HCT116 (cell line): Measurements from ENCODE around the gene KPNA4. TPM values are rescaled to one million over a fixed set of nuclear protein-coding genes. Genes with fewer than 3 reads are reported as not detected.
A peak's percentile ranks its signal among the peaks of the same experiment; 100 is the strongest.

Experiments used
- ATAC-seq: fragments of 200-7000 bp; cut with Tn5 transposase; 2 replicates; pipeline ENCODE4 v1.9.1; 2020; ENCODE audit warnings: mild to moderate bottlenecking, moderate library complexity
- BruUV-seq: library from RNA; stranded (reverse); fragments of 400-500 nt; replicated peaks from 2 replicates; lab custom pipeline; 2021; lab: Mats Ljungman, UMichigan
- CTCF ChIA-PET: fragments of 300-600 bp; sonication (Branson Sonifier 250); formaldehyde crosslinking; loops from one replicate; lab custom pipeline; 2021; ENCODE audit warnings: antibody characterized with exemption; lab: Charles Lee
- POLR2A ChIA-PET: fragments of 300-600, 350-600 bp; sonication (Branson Sonifier 250); formaldehyde crosslinking; loops from one replicate; lab custom pipeline; 2021; ENCODE audit warnings: antibody characterized with exemption; lab: Charles Lee
- RAD21 ChIA-PET, 2 experiments: fragments of 300-600 bp; sonication (Branson Sonifier 250); formaldehyde crosslinking; loops; one replicate each; lab custom pipeline; 2023; ENCODE audit warnings: low total read pairs in 2 of 2; ENCODE audit not compliant: uncharacterized antibody in 2 of 2, unreplicated experiment in 2 of 2, low non-redundant PET in 1 of 2; lab: Charles Lee
- DNase-seq: peaks from one replicate; pipeline ENCODE4 v3.0.0-alpha.2; 2010; ENCODE audit warnings: low read depth, low spot score
- H2AFZ ChIP-seq: fragments of 200-600 bp; shearing (Covaris generic), sonication (generic); 2 replicates; pipeline ENCODE4 v1.6.1; 2017; ENCODE audit warnings: low read depth, mixed run types, mixed read lengths, antibody characterized with exemption, low read length; ENCODE audit not compliant: poor library complexity, severe bottlenecking
- H3K27ac ChIP-seq: 2 replicates; pipeline ENCODE4 v1.5.1; 2012; ENCODE audit warnings: low read depth, low read length
- H3K27me3 ChIP-seq: fragments of 200-600 bp; sonication (generic); 2 replicates; pipeline ENCODE4 v1.6.1; 2016; ENCODE audit warnings: mixed run types, low read length, mixed read lengths; ENCODE audit not compliant: insufficient read depth
- H3K36me3 ChIP-seq, 2 experiments: fragments of 200-500 bp in 1 of 2; fragments of 200-600 bp in 1 of 2; sonication (Bioruptor generic) in 1 of 2; sonication (generic) in 1 of 2; 2 replicates each; pipeline versions ENCODE4 v1.5.1 to v1.6.1; 2014 to 2016; ENCODE audit warnings: low read length in 2 of 2, inconsistent platforms in 1 of 2, mixed read lengths in 1 of 2, mixed run types in 1 of 2; ENCODE audit not compliant: insufficient read depth in 2 of 2, control insufficient read depth in 1 of 2
- H3K4me1 ChIP-seq, 2 experiments: fragments of 200-600 bp in 1 of 2; sonication (generic) in 1 of 2; 2 replicates each; pipeline versions ENCODE4 v1.5.1 to v1.6.1; 2012 to 2017; ENCODE audit warnings: low read length in 2 of 2, inconsistent platforms in 1 of 2, mild to moderate bottlenecking in 1 of 2, mixed read lengths in 1 of 2, mixed run types in 1 of 2, moderate library complexity in 1 of 2; ENCODE audit not compliant: insufficient read depth in 2 of 2, control insufficient read depth in 1 of 2
- H3K4me2 ChIP-seq: fragments of 200-600 bp; sonication (generic); 2 replicates; pipeline ENCODE4 v1.6.1; 2017; ENCODE audit warnings: mixed run types, low read length, mixed read lengths
- H3K4me3 ChIP-seq, 2 experiments: fragments of 200-600 bp in 1 of 2; sonication (generic) in 1 of 2; replicated peaks in 1 of 2; 2 replicates each; pipeline ENCODE4 v1.5.1; 2011 to 2016; ENCODE audit warnings: low read length in 2 of 2, control low read depth in 1 of 2, low read depth in 1 of 2, mild to moderate bottlenecking in 1 of 2, mixed read lengths in 1 of 2, mixed run types in 1 of 2
- H3K79me2 ChIP-seq: fragments of 200-600 bp; sonication (generic); 2 replicates; pipeline ENCODE4 v1.6.1; 2017; ENCODE audit warnings: mild to moderate bottlenecking, mixed run types, low read length, moderate library complexity, mixed read lengths; ENCODE audit not compliant: insufficient read depth
- H3K9ac ChIP-seq: fragments of 200-600 bp; sonication (generic); 2 replicates; pipeline ENCODE4 v1.6.1; 2016; ENCODE audit warnings: low read length, mixed read lengths
- H3K9me2 ChIP-seq: fragments of 200-600 bp; sonication (generic), shearing (Covaris generic); 2 replicates; pipeline ENCODE4 v1.6.1; 2017; ENCODE audit warnings: mixed run types, mild to moderate bottlenecking, moderate library complexity; ENCODE audit not compliant: insufficient read depth
- H3K9me3 ChIP-seq, 2 experiments: fragments of 200-500 bp in 1 of 2; fragments of 200-600 bp in 1 of 2; sonication (Bioruptor generic) in 1 of 2; sonication (generic) in 1 of 2; 2 replicates each; pipeline ENCODE4 v1.6.1; 2014 to 2017; ENCODE audit warnings: low read length in 2 of 2, mixed read lengths in 2 of 2, inconsistent platforms in 1 of 2, low read depth in 1 of 2, mild to moderate bottlenecking in 1 of 2, mixed run types in 1 of 2, moderate library complexity in 1 of 2; ENCODE audit not compliant: control insufficient read depth in 1 of 2, insufficient read depth in 1 of 2
- H4K20me1 ChIP-seq: fragments of 200-600 bp; sonication (generic), shearing (Covaris generic); 2 replicates; pipeline ENCODE4 v1.6.1; 2017; ENCODE audit warnings: mixed run types, mild to moderate bottlenecking, moderate library complexity; ENCODE audit not compliant: insufficient read depth
- CTCF ChIP-seq, 3 experiments: fragments of 200-600 bp in 1 of 3; sonication (generic) in 1 of 3; IDR thresholded peaks in 2 of 3; conservative IDR thresholded peaks in 1 of 3; 2 replicates each; pipeline ENCODE4 v1.5.1; 2012 to 2017; ENCODE audit warnings: low read depth in 2 of 3, low read length in 2 of 3, antibody characterized with exemption in 1 of 3, borderline replicate concordance in 1 of 3, control low read depth in 1 of 3, mild to moderate bottlenecking in 1 of 3, mixed read lengths in 1 of 3, mixed run types in 1 of 3, moderate library complexity in 1 of 3; ENCODE audit not compliant: insufficient read depth in 1 of 3
- SIN3A ChIP-seq: IDR thresholded peaks from 2 replicates; pipeline ENCODE4 v1.6.1; 2012; ENCODE audit warnings: low read depth
- SP1 ChIP-seq: IDR thresholded peaks from 2 replicates; pipeline ENCODE4 v1.6.1; 2012; ENCODE audit warnings: low read depth
- SRF ChIP-seq: IDR thresholded peaks from 2 replicates; pipeline ENCODE4 v1.6.1; 2012; ENCODE audit warnings: low read depth
- TCF7L2 ChIP-seq: IDR thresholded peaks from 2 replicates; pipeline ENCODE4 v1.7.0; 2011; ENCODE audit warnings: borderline replicate concordance, inconsistent platforms; ENCODE audit not compliant: insufficient read depth, insufficient read length; ENCODE audit errors: extremely low read depth
- ZNF274 ChIP-seq: fragments of 200-500 bp; sonication (Bioruptor generic); IDR thresholded peaks from 2 replicates; pipeline ENCODE4 v1.6.1; 2014; ENCODE audit warnings: mild to moderate bottlenecking, low read depth, low read length, inconsistent platforms
- intact Hi-C: fragments of 100-400 bp; cut with micrococcal nuclease; formaldehyde crosslinking; loops from 2 replicates; pipeline ENCODE4 v1.10.0; 2022
- total RNA-seq: library from RNA; stranded (reverse); gene quantifications from one replicate; pipeline ENCODE4 v1.2.1, GENCODE V29; 2021; ENCODE audit not compliant: unreplicated experiment
- TF ChIP-seq, protein P1 (sequence below): IDR thresholded peaks from 2 replicates; pipeline ENCODE4 v1.6.1; 2012; ENCODE audit warnings: low read depth

Gene KPNA4
- total RNA-seq, 1 experiment from 2014 or later = 43.1 TPM

DNA sequence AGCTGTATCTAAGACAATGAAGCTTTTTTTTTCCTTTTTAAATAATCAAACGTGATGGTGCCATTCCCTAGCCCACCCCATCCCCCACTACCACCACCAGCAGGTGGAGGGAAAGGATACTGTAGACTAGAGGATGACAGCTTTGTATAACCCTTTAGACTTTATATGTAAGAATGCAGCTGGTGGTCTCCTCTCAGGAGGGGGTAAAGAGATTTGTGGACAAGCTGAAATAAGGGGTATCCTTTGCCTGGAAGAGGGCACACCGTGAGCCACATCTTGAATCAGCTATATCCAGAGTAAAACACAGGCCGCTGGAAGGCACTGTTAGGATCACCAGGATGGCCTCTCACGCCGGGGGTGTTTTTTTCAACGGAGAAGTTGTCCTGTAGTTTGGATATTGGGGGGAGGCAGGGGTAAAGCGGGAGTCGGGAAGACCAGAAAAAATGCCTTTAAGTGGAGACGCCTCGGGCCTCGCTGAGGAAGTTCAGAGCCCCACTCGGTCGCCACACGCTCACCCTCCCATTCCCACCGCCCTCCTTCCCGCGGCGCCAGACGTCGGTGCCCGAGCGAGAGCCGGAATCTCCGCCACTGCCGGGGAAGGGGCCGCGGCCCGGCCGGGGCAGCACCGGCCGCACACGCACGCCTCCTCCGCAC, 986 bp downstream of the KPNA4 start:
- Histone ChIP-seq H3K4me3 (peak overlapping the region; percentile 71 to 79), H4K20me1 (peaks cover 20% of the 10 kb centered on the region; the same call in 1 of the 2 replicates), H3K36me3 (no peaks in the 10 kb centered on the region), H3K9ac (peak overlapping the region; percentile 83), H3K4me1 (peaks cover 6 to 23% of the 10 kb centered on the region in 2 experiments; a peak in 3 of 4 replicates), H3K27me3 (no peaks in the 10 kb centered on the region)
- TSS peak; percentile 31 for BruUV-seq
- ATAC-seq = no peak
- TF ChIP-seq SRF (no peak), SIN3A (no peak), TCF7L2 (no peak)
- TF ChIP-seq, all 23 proteins: peak for 0
- Histone ChIP-seq H3K79me2 (peaks cover 64% of the 10 kb centered on the region), H3K9me3 (no peaks in the 10 kb centered on the region), H3K4me2 (peak overlapping the region; percentile 79), H3K9me2 (no peaks in the 10 kb centered on the region), H3K27ac (peak overlapping the region; percentile 64), H2AFZ (no peak overlapping the region)
- POLR2A ChIA-PET = no interaction called here
- RAD21 ChIA-PET = no interaction called here
- intact Hi-C loops = no loop called here
- CTCF ChIA-PET = no interaction called here
- no peak for DNase-seq

- Histone ChIP-seq H3K9me3 (no peaks in the 10 kb centered on the region), H3K4me3 (no peak overlapping the region), H3K9ac (no peak overlapping the region), H2AFZ (no peak overlapping the region), H3K9me2 (no peaks in the 10 kb centered on the region), H3K79me2 (peaks cover 78% of the 10 kb centered on the region), H3K36me3 (peaks cover 0 to 2% of the 10 kb centered on the region in 2 experiments; a peak in 1 of 4 replicates), H3K27me3 (no peaks in the 10 kb centered on the region), H3K4me1 (peaks cover 6 to 23% of the 10 kb centered on the region in 2 experiments; a peak in 3 of 4 replicates), H3K27ac (no peak overlapping the region), H4K20me1 (peaks cover 25% of the 10 kb centered on the region; the same call in 1 of the 2 replicates), H3K4me2 (peak overlapping the region; percentile 79; the same call in 1 of the 2 replicates)
- CTCF ChIA-PET = no interaction called here
- BruUV-seq = no TSS peak
- ATAC-seq (no peak), DNase-seq (no peak)
- intact Hi-C loops = no loop called here
- RAD21 ChIA-PET = no interaction called here
- TF ChIP-seq CTCF (IDR thresholded peaks at IDR 0.05 in 2 of 3, conservative IDR thresholded peaks at IDR 0.05 in 1 of 3; ENCODE audit: borderline replicate concordance in 1 of 3, insufficient read depth in 1 of 3, low read depth in 2 of 3, low read length in 2 of 3) = no peak
- TF ChIP-seq, protein P1, sequence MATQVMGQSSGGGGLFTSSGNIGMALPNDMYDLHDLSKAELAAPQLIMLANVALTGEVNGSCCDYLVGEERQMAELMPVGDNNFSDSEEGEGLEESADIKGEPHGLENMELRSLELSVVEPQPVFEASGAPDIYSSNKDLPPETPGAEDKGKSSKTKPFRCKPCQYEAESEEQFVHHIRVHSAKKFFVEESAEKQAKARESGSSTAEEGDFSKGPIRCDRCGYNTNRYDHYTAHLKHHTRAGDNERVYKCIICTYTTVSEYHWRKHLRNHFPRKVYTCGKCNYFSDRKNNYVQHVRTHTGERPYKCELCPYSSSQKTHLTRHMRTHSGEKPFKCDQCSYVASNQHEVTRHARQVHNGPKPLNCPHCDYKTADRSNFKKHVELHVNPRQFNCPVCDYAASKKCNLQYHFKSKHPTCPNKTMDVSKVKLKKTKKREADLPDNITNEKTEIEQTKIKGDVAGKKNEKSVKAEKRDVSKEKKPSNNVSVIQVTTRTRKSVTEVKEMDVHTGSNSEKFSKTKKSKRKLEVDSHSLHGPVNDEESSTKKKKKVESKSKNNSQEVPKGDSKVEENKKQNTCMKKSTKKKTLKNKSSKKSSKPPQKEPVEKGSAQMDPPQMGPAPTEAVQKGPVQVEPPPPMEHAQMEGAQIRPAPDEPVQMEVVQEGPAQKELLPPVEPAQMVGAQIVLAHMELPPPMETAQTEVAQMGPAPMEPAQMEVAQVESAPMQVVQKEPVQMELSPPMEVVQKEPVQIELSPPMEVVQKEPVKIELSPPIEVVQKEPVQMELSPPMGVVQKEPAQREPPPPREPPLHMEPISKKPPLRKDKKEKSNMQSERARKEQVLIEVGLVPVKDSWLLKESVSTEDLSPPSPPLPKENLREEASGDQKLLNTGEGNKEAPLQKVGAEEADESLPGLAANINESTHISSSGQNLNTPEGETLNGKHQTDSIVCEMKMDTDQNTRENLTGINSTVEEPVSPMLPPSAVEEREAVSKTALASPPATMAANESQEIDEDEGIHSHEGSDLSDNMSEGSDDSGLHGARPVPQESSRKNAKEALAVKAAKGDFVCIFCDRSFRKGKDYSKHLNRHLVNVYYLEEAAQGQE = no peak
- no peak for TF ChIP-seq SP1
- no peak for TF ChIP-seq ZNF274
- POLR2A ChIA-PET = no interaction called here
Observed at GRCh38 chr3:160562952-160563351, 2.4 kb downstream of the KPNA4 start.
